A673 (cell line): ENCODE data around the gene SGSM1.
"Not testable (repeated sequence)": the region's sequence is repeated elsewhere in the genome, so short reads cannot be mapped to it uniquely, and the experiment has no call there.

Source experiments
- EZH2 ChIP-seq: fragments of 200-600 bp; sonication (generic); IDR thresholded peaks from 2 replicates; pipeline ENCODE4 v1.6.1; 2017; ENCODE audit warnings: borderline replicate concordance, low read depth, mild to moderate bottlenecking, mixed read lengths, antibody characterized with exemption, low read length; ENCODE audit not compliant: poor library complexity, severe bottlenecking
- TF ChIP-seq, protein P1 (sequence below): fragments of 300-800, 200-600 bp; sonication (generic); conservative IDR thresholded peaks from 2 replicates; pipeline ENCODE4 v1.5.1; 2017; ENCODE audit warnings: low read depth, mild to moderate bottlenecking, antibody characterized with exemption, low read length, moderate library complexity, mixed read lengths

- TF ChIP-seq, protein P1, sequence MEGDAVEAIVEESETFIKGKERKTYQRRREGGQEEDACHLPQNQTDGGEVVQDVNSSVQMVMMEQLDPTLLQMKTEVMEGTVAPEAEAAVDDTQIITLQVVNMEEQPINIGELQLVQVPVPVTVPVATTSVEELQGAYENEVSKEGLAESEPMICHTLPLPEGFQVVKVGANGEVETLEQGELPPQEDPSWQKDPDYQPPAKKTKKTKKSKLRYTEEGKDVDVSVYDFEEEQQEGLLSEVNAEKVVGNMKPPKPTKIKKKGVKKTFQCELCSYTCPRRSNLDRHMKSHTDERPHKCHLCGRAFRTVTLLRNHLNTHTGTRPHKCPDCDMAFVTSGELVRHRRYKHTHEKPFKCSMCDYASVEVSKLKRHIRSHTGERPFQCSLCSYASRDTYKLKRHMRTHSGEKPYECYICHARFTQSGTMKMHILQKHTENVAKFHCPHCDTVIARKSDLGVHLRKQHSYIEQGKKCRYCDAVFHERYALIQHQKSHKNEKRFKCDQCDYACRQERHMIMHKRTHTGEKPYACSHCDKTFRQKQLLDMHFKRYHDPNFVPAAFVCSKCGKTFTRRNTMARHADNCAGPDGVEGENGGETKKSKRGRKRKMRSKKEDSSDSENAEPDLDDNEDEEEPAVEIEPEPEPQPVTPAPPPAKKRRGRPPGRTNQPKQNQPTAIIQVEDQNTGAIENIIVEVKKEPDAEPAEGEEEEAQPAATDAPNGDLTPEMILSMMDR, result not testable (repeated sequence)
- not testable (repeated sequence) for TF ChIP-seq EZH2
Observed at GRCh38 chr22:24837517-24837916, 31.5 kb downstream of the SGSM1 start.
